ENCODE measurements around the gene ANKRD31.
"Not testable (repeated sequence)": the region's sequence is repeated elsewhere in the genome, so short reads cannot be mapped to it uniquely, and the experiment has no call there.

ANKRD31 gene

GRCh38 chr5:75226916-75227315 lies 9.8 kb downstream of the ANKRD31 start:
- DNase-seq: no peak

DNA sequence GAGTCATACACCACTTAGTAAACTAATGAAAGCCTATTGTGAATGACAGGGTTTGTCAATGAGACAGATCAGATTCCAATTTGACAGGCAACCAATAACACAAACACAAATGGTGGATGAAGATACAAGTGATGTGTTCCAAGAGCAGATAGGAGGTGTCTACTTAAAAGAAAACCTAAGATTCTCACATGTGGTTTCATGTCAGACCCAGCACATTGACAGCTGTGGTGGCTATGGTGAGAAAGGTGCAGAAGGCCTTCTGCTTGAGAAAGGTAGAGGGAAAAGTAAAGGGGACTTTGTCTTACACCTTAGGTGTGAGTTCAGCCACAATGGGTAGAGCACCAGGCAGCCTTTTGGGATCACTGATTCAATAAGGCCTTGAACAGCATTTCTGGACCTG lies 11.2 kb downstream of the ANKRD31 start:
- DNase-seq: no peak

DNA sequence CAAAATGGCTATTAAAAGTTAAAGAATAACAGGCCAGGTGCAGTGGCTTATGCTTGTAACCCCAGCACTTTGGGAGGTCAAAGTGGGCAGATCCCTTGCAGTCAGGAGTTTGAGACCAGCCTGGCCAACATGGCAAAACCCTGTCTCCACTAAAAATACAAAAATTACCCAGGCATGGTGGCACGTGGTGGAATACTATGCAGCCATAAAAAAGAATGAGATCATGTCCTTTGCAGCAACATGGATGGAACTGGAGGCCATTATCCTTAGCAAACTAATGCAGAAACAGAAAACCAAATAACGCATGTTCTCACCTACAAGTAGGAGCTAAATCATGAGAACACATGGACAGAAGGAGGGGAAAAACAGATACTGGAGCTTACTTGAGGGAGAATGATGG lies 15.9 kb downstream of the ANKRD31 start:
- not testable (repeated sequence) for DNase-seq

- no peak for DNase-seq
Measured at GRCh38 chr5:75214928-75215327, 21.8 kb downstream of the ANKRD31 start.

DNA sequence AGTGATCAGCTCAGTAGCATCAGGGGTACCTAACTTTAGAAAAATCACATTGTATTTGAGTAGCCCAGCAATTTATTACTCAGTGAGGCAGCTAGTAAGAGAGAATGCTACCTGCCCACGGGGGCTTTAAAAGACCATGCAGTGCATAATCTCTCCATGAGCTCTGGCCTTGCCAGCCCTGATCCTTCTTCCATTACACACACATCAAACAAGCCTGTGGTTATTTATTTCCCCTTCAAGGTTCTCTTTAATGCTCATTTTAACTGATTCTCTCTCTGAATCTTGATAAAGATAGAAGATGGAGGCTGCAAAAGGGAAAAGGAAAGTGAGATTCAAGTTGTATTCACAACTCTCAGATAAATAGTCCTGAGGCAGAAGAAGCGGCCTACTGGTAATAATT lies 22.3 kb downstream of the ANKRD31 start:
- DNase-seq: no peak

GRCh38 chr5:75203604-75204003 lies 33.1 kb downstream of the ANKRD31 start:
- DNase-seq: no peak

- no peak for DNase-seq
Measured at GRCh38 chr5:75202935-75203334, 33.7 kb downstream of the ANKRD31 start.

GRCh38 chr5:75200776-75201175 lies 35.9 kb downstream of the ANKRD31 start:
- DNase-seq: no peak

GRCh38 chr5:75199946-75200345 lies 36.7 kb downstream of the ANKRD31 start:
- DNase-seq: no peak

- no peak for DNase-seq
Measured at GRCh38 chr5:75199071-75199470, 37.6 kb downstream of the ANKRD31 start.

DNA sequence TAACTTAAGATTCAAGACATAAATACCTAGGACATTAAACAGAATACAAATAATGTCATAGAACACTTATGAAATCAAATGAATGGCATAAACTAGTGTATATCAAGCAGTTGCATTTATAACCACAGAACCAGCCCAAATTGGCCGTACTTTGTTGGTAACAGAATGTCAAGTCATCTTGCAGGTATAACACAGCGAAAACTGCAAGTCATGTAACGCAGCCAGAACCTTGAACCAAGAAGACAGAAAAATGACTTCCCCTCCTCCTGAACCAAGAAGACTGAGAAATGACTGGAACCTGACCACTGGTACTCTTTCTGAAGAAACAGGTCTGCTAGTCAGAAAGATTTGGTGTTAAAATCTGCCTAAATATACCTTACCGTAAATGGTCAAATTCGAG lies 38.9 kb downstream of the ANKRD31 start:
- DNase-seq: no peak

DNA sequence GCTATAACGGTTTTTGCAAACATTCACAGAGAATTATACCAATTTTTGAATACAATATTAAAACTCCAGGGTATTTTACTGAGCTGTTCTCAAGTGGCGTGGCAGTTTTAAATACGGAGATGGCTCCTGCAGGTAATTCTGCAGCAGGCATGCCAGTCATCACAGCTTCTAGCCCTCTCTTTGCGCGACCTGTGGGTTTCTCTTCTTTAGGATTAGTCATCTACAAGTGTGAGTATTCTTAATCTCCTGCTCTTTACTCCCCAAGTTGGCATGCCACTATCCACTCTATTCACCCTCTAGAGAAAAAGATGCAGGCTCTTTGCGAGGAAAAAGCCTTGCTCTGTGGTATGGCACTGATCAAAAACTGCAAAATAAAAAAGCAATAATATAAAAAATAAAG lies 43.9 kb downstream of the ANKRD31 start:
- DNase-seq: no peak

- DNase-seq: no peak
Measured at GRCh38 chr5:75192264-75192663, 44.4 kb downstream of the ANKRD31 start.

DNA sequence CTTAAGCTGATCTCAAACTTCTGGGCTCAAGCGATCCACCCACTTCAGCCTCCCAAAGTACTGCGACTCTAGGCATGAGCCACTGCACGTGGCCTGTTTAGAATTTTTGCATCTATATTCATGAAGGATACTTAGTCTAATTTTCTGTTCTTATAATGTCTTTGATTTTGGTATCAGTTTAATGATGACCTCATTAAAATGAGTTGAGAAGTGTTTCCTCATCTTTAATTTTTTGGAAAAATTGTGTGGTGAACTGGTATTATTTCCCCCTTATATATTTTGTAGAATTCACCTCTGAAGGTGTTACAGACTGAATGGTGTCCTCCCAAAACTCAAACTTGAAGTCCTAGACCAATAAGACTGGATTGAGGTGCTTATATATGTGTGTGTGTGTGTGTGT lies 46.5 kb downstream of the ANKRD31 start:
- DNase-seq: no peak

DNA sequence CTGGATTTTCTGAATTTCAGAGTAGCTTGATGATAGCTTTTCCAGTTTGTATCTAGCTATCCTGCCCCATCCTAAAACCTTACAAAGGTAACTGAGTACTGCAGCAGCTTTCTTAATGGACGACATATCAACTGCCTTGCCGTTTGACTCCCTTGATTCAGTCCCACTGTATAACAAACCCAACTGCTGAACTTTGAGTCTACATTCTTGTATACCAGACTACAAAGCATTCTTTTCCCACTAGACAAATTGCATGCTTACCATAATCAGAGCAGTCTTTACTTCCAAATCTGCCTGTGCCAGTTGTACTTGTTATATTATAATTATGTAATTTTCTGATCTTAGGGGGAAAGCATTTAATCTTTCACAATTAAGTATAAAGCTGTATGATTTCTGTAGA lies 47.3 kb downstream of the ANKRD31 start:
- DNase-seq: no peak

GRCh38 chr5:75185763-75186162 lies 50.9 kb downstream of the ANKRD31 start:
- no peak for DNase-seq

- DNase-seq: not testable (repeated sequence)
Measured at GRCh38 chr5:75176009-75176408, 60.7 kb downstream of the ANKRD31 start.

- not testable (repeated sequence) for DNase-seq
Measured at GRCh38 chr5:75174872-75175271, 61.8 kb downstream of the ANKRD31 start.

GRCh38 chr5:75169516-75169915 lies 67.2 kb downstream of the ANKRD31 start:
- DNase-seq: no peak

- DNase-seq: no peak
Measured at GRCh38 chr5:75168026-75168735, 68.5 kb downstream of the ANKRD31 start.

DNA sequence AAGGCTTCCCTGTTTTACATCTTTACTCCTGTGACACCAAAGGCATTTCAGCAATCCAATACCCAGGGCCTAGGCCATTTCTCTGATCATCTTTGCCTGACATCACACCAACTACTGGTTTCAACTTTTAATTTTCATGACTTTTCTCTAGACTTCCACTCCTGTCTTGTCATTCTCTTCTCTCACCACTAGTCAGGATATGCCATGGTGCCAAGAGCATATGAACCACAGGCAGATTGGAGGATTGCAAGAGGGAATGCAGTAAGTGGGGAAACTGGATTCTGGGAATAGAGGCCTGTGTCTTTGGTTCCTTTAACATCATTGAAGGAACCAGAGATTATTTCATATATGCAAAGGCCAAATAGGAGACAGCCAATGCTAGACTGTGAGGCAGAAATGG lies 69.3 kb downstream of the ANKRD31 start:
- DNase-seq: no peak

DNA sequence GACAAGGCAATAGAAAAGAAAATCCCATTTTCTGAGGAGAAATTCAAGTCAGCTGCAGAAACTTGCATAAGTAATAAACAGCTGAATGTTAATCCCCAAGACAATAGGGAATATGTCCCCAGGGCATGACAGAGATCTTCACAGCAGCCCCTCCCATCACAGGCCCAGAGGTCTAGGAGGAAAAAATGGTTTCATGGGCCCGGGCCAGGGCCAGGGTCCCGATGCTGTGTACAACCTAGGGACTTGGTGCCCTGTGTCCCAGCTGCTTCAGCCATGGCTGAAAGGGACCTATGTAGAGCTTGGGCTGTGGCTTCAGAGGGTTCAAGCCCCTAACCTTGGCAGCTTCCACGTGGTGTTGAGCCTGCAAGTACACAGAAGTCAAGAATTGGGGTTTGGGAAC lies 75.2 kb downstream of the ANKRD31 start:
- not testable (repeated sequence) for DNase-seq

GRCh38 chr5:75156585-75156984 lies 80.1 kb downstream of the ANKRD31 start:
- DNase-seq: no peak

DNA sequence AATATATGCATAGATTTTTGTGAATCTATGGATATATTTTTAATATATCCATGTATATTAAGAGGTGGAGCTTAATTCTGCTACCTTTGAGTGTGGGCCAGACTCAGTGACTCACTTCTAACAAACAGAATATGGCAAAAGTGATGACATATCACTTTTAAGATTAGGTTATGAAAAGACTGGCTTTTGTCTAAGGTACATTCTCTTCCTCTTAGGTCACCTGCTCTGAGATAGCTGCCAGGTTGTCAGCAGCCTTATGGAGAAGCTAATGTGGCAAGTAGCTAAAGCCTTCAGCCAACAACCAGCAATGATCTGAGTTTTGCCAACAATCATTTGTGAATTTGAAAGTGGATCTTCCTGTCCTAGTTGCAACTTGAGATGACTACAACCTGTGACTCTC lies 83.8 kb downstream of the ANKRD31 start:
- no peak for DNase-seq

GRCh38 chr5:75148051-75148450 lies 88.6 kb downstream of the ANKRD31 start:
- DNase-seq: no peak
